K562 (cell line): ENCODE measurements around the gene PLCB3. TPM values are rescaled to one million over a fixed set of nuclear protein-coding genes. Genes with fewer than 3 reads are reported as not detected.

ENCODE experiments used
- ATF2 ChIP-seq: sonication (generic); formaldehyde crosslinking; IDR thresholded peaks from 2 replicates; pipeline ENCODE4 v1.8.1; 2022; ENCODE audit warnings: missing genetic modification reagents
- BRF2 ChIP-seq: IDR thresholded peaks from 3 replicates; pipeline ENCODE4 v1.6.1; 2011; ENCODE audit warnings: borderline replicate concordance, mild to moderate bottlenecking; ENCODE audit not compliant: insufficient read length, insufficient read depth
- CAMTA2 ChIP-seq: fragments of 250-450 bp; sonication (Bioruptor Pico); conservative IDR thresholded peaks from 2 replicates; pipeline ENCODE4 v1.5.1; 2022
- DLX4 ChIP-seq: fragments of 250-450 bp; sonication (Bioruptor Pico); IDR thresholded peaks from 2 replicates; pipeline ENCODE4 v1.6.1; 2021; ENCODE audit warnings: mild to moderate bottlenecking
- EP400 ChIP-seq: fragments of 450-650 bp; IDR thresholded peaks from 2 replicates; pipeline ENCODE4 v1.6.1; 2017; ENCODE audit warnings: antibody characterized with exemption, mild to moderate bottlenecking, moderate library complexity
- FOXO4 ChIP-seq: fragments of 450-650 bp; formaldehyde crosslinking; IDR thresholded peaks from 2 replicates; pipeline ENCODE4 v1.4.0; 2020; ENCODE audit warnings: mild to moderate bottlenecking, moderate library complexity
- HOMEZ ChIP-seq: fragments of 250-450 bp; sonication (Bioruptor Pico); IDR thresholded peaks from 2 replicates; pipeline ENCODE4 v1.4.0; 2020; ENCODE audit warnings: mild to moderate bottlenecking, moderate library complexity
- IFI16 ChIP-seq: fragments of 250-450 bp; sonication (Bioruptor Pico); IDR thresholded peaks from 2 replicates; pipeline ENCODE4 v2.1.2; 2022; ENCODE audit warnings: mild to moderate bottlenecking, inconsistent platforms
- KHSRP ChIP-seq: fragments of 450-650 bp; IDR thresholded peaks from 2 replicates; pipeline ENCODE4 v1.6.1; 2017
- SMARCB1 ChIP-seq: IDR thresholded peaks from 2 replicates; pipeline ENCODE4 v1.6.1; 2011; ENCODE audit warnings: improper control_type of control experiment, low read depth; ENCODE audit not compliant: insufficient read length
- SRSF9 ChIP-seq: fragments of 200-400 bp; formaldehyde crosslinking; IDR thresholded peaks from 2 replicates; pipeline ENCODE4 v1.6.1; 2017; ENCODE audit warnings: low read depth, low read length, borderline replicate concordance
- TAF9B ChIP-seq: fragments of 450-650 bp; IDR thresholded peaks from 2 replicates; pipeline ENCODE4 v1.6.1; 2018; ENCODE audit warnings: mild to moderate bottlenecking; ENCODE audit not compliant: partially characterized antibody
- TFAM ChIP-seq: fragments of 250-450 bp; sonication (Bioruptor Pico); conservative IDR thresholded peaks from 2 replicates; pipeline ENCODE4 v1.5.0; 2021; ENCODE audit warnings: mild to moderate bottlenecking, moderate library complexity
- XRCC3 ChIP-seq: fragments of 450-650 bp; IDR thresholded peaks from 2 replicates; pipeline ENCODE4 v1.6.1; 2017; ENCODE audit warnings: mild to moderate bottlenecking, moderate library complexity
- ZBED1 ChIP-seq: IDR thresholded peaks from 2 replicates; pipeline ENCODE4 v1.6.1; 2014
- ZBTB34 ChIP-seq: fragments of 250-450 bp; sonication (Bioruptor Pico); IDR thresholded peaks from 2 replicates; pipeline ENCODE4 v1.8.0; 2021; ENCODE audit warnings: mild to moderate bottlenecking, moderate library complexity
- ZFP91 ChIP-seq: sonication (generic); formaldehyde crosslinking; IDR thresholded peaks from 2 replicates; pipeline ENCODE4 v1.8.0; 2022; ENCODE audit warnings: mild to moderate bottlenecking, missing genetic modification reagents
- ZNF212 ChIP-seq: fragments of 450-650 bp; formaldehyde crosslinking; IDR thresholded peaks from 2 replicates; pipeline ENCODE4 v1.4.0; 2020; ENCODE audit warnings: mild to moderate bottlenecking
- ZNF444 ChIP-seq: fragments of 250-450 bp; sonication (Bioruptor Pico); IDR thresholded peaks from 2 replicates; pipeline ENCODE4 v1.4.0; 2020; ENCODE audit warnings: mild to moderate bottlenecking, moderate library complexity
- ZNF57 ChIP-seq: fragments of 450-650 bp; formaldehyde crosslinking; IDR thresholded peaks from 2 replicates; pipeline ENCODE4 v1.4.0; 2020; ENCODE audit warnings: mild to moderate bottlenecking, moderate library complexity
- ZNF717 ChIP-seq: fragments of 250-450 bp; sonication (Bioruptor Pico); IDR thresholded peaks from 2 replicates; pipeline ENCODE4 v1.5.0; 2021
- ZSCAN32 ChIP-seq: fragments of 450-650 bp; formaldehyde crosslinking; IDR thresholded peaks from 2 replicates; pipeline ENCODE4 v1.4.0; 2020; ENCODE audit warnings: mild to moderate bottlenecking, moderate library complexity
- polyA plus RNA-seq, 8 experiments: library from polyadenylated mRNA; depleted of rRNA in 4 of 8; stranded (reverse) in 5 of 8; unstranded in 3 of 8; fragments of >200 nt; fragmentation: Nextera tagmentation in 2 of 8; fragmentation: Illumina TruSeq in 1 of 8; extraction: Ambion mirVana in 2 of 8; extraction: Trizol in 1 of 8; gene quantifications; 2 replicates each; pipeline versions ENCODE4 v1.2.1 to v1.2.3, GENCODE V29; 2011 to 2014; ENCODE audit warnings: inconsistent platforms in 1 of 8, missing spikeins in 1 of 8
- total RNA-seq, 7 experiments: library from RNA; depleted of rRNA in 6 of 7; stranded (reverse); fragments of >200 nt in 6 of 7; fragmentation: Illumina TruSeq in 2 of 7; extraction: Trizol in 2 of 7; gene quantifications; 2 replicates each; pipeline versions ENCODE4 v1.2.1 to v1.2.3, GENCODE V29; 2011 to 2021; ENCODE audit warnings: low replicate concordance in 1 of 7

The PLCB3 gene
- total and polyA plus RNA-seq, 9 of the 15 experiments (the other 6 are each of a cell fraction or from before 2014, with no cell fraction given): 0.31 to 44.8 (median 14.6) TPM

GRCh38 chr11:64204464-64204989 is 46.8 kb upstream of the PLCB3 start (continued):
- TF ChIP-seq FOXO4 (CRISPR knock-in tag) (no peak), TAF9B (no peak), SMARCB1 (no peak), ZNF212 (CRISPR knock-in tag) (no peak), ZFP91 (no peak), BRF2 (no peak), XRCC3 (no peak), ZSCAN32 (CRISPR knock-in tag) (no peak), ZNF444 (CRISPR knock-in tag) (no peak), ZBTB34 (CRISPR knock-in tag) (no peak), ZBED1 (no peak), SRSF9 (no peak), HOMEZ (CRISPR knock-in tag) (no peak), ZNF57 (CRISPR knock-in tag) (no peak), CAMTA2 (CRISPR knock-in tag) (no peak), KHSRP (no peak), ZNF717 (CRISPR knock-in tag) (no peak), IFI16 (CRISPR knock-in tag) (no peak), EP400 (peak; percentile 60), DLX4 (no peak), TFAM (no peak), ATF2 (CRISPR knock-in tag) (no peak)
